ENCODE data around the gene BLOC1S3.

BLOC1S3 gene

DNA sequence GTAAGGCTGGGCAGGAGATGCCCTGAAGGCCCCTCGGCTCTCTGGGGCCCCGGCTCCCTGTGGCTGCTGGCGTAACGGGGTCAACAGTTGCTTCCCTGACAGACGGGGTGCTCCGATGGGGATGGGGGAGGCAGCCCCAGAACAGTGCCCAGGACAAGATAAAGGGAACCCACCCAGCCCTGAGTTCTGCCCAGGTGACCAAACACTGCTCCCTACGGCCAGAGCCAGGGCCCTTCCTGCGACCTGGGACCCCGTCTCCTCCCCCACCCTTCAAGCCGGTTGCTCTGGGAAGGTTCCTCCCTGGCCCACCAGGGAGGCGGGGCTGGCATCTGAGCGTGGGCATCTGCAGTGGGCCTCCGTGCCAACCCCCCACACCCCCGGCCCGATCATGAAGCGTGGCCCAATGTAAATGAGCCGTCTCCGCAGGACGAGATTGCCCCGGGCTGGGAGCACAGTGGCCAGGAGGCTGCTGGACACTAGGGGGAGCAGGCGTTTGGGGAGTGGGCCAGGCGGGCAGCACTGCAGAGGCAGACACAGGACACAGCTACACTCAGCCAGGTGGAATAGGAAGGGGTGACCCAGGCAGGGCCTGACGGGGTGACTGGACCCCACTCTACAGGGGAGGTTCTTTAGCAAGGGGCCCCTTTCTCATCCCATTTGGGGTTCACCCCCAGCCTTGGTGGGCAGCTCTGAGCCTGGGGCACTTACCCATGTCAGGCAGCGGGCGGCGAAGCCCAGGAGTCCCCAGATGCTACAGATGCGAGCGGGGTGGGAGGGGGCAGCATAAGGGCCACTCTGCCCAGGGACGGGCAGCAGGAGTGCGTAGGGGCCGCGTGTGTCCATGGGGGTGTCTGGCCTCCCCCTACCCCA, 16.6 kb upstream of the BLOC1S3 start:
- DNase-seq (ENCODE audit: low spot score) (no peak), FAIRE-seq (no peak)

DNA sequence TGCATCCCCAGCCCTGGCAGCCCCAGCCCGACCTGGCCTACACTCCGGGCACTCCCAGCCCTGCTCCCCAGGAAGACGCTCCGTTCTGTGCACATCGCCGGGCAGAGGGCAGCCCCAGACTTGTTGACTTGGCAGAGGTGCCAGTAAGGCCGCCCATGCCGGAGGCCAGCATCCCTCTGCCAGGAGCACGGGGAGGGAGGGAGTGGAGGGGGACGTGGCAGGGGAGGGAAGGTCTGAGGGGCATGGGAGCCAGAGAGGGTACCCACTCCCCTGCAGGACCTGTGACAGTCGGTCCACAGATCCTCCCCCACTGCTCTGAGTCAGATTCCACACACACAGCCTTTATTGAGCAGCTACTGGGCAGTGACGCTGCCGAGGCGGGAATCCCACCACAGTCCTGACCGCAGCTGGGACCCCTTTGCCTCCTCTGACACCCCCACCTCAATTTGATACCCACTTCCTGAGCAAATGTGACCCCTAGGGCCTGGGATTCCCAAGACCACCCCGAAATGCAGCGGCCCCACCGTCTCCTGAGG, 15.9 kb upstream of the BLOC1S3 start:
- FAIRE-seq = no peak

DNA sequence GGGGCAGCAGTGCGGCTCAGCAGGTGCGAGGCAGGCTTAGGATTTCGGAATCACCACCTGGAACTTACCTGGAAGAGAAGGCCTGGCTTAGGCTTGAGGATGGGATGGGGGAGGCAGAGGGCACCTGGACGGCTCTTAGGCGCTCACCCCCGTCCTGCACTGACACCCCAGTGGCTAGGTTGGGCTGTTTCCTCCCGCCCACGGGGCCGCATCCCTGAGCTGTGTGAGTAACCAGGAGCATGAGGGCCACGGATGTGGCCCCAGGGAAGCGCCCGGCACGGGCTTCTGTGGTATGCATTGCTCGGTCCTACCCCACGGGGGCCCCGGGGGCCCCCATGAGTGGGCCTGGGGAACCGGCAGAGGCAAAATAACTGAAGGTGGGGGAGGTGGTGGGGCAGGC, 15.4 kb upstream of the BLOC1S3 start:
- DNase-seq (ENCODE audit: low spot score) = no peak
- FAIRE-seq = no peak

More for the DNA sequence above, 15.9 kb upstream of the BLOC1S3 start:
- no peak for DNase-seq (ENCODE audit: low spot score)

DNA sequence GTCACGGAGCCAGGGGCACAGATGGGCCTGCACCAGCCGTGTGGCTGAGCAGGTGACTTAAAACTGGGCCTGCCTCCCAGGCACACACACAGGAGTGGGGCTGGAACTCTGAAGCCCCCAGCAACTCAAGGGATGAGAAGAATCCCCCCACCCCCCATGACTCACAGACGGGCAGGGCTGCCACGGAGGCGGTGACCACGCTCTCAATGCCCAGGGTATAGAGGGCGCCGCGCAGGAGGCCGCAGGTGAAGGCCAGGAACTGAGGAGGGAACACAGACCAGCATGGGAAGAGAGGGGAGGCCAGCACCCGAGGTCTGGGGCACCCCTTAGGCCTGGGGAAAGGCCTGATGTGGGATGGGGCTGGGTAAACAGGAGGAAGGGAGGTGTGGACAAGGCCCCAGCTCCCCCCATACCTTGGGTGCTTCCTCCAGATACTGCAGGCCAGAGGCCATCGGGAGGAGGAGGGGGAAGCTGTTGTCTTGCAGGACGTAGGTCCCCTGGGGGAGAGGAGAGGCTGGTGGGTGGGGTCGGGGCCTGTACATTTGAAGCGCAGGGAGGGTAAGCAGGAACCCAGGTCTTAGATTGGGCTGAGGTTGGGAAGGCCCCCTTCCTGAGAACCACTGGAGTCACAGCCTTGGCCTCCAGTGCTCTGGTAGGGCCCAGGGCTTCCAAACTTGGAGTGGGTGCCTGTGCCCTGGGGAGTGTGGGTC, 14.7 kb upstream of the BLOC1S3 start:
- FAIRE-seq (no peak), DNase-seq (ENCODE audit: low spot score) (no peak)

DNA sequence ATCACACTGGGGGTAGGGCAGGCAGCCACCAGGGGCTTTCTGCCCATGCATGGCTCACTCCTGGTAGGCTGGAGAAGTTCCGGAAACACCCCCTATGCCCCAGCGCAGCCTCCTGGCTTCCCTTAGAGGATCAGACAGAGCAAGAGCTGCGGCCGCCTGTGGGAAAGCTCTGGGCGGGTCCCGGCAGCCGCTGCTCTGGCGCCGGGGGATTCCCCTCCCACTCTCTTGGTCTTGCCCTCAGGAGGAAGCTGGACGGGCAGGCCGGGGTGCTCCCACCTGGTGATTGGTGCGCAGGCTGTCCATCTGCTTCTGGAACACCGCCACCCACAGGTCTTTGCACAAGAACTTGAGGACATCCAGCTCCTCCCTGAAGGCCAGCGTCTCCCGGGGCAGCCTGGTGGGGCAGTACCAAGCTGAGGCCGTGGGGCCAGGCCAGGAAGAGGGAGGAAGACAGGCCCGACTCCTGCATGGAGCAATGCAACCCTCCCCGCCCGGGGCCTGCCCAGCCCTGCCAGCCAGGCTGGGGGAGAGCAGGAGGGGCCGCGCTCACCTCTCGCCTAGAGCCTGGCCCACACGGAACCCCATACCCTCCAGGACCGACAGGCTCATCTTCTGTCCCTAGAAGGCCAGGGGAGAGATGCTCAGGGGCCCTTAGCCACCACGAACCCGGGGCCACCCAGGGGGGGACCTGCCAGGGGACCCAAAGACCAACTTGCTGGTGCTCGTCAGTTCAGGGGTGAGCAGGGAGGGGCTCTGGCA, 13.8 kb upstream of the BLOC1S3 start:
- FAIRE-seq = no peak
- peak; percentile 48 for DNase-seq (ENCODE audit: low spot score)

DNA sequence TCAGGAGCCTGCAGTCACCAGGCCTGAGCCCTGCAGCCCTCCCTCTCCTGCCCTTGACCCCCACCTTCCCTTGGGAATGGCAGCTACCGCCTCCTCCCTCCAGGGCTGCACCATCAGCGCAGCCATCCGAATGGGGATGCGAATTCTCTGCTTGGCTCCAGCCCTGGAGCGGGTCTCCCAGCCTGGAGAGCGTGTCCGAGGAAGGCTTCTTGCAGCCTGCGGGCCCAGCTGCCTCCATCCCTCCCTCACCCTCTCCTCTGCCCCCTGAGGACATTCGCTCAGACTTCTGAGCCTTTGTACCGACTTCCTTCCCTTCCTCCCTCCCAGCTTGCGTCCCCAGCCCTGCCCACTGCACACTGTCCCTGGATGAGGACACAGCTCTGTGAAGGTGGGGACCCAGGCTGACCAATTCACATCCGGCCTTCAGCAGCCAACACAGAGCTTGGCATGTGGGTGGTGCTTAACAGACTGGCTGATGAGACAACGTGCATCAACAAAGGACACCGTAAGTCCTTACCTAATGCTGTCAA, 11.8 kb upstream of the BLOC1S3 start:
- no peak for DNase-seq (ENCODE audit: low spot score)
- no peak for FAIRE-seq

DNA sequence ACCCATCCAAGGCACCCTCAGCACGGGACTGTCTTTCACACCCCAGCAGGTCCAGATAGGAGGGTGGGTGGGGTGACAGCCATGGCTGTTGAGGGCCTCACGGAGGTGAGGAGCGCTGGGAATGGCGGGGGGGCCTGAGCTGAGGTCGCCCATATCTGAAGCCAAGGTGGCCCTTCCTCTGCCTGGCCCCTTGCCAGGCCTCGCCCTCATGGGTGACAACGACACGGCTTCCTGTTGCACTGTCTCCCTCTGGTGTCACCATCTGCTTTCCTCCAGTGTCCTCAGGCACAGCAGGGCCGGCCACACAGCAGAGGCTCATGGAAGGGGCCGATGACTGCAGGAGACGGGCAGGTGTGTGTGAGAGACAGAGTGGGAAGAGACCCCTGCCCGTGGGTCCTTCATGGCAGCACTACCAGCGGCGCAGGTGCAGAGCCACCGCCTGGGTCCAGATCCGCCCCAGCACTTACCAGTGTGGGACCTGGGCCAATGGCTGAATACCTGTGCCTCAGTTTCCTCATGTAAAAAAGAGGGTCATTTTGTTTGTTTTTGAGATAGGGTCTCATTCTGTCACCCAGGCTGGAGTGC, 9.7 kb upstream of the BLOC1S3 start:
- FAIRE-seq (no peak), DNase-seq (ENCODE audit: low spot score) (no peak)

DNA sequence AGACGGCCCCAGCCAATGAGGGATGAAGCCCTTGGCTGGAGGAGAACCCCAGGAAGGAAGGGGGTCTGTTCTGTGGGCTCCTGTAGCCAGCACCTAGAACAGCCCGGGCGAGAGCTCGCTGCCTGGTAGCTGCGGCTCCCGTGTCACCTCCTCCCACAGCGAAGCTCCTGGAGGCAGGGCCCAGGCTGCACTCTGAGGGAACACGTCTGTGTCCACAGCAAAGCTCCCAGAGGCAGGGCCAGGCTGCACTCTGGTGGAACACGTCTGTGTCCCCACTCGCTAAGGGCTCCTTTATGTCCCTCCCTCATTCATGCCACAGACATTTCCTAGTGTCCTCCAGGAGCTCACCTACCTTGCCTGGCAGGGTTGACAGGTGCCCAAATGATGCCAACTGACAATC, 9.0 kb upstream of the BLOC1S3 start:
- DNase-seq (ENCODE audit: low spot score) (no peak), FAIRE-seq (no peak)

DNA sequence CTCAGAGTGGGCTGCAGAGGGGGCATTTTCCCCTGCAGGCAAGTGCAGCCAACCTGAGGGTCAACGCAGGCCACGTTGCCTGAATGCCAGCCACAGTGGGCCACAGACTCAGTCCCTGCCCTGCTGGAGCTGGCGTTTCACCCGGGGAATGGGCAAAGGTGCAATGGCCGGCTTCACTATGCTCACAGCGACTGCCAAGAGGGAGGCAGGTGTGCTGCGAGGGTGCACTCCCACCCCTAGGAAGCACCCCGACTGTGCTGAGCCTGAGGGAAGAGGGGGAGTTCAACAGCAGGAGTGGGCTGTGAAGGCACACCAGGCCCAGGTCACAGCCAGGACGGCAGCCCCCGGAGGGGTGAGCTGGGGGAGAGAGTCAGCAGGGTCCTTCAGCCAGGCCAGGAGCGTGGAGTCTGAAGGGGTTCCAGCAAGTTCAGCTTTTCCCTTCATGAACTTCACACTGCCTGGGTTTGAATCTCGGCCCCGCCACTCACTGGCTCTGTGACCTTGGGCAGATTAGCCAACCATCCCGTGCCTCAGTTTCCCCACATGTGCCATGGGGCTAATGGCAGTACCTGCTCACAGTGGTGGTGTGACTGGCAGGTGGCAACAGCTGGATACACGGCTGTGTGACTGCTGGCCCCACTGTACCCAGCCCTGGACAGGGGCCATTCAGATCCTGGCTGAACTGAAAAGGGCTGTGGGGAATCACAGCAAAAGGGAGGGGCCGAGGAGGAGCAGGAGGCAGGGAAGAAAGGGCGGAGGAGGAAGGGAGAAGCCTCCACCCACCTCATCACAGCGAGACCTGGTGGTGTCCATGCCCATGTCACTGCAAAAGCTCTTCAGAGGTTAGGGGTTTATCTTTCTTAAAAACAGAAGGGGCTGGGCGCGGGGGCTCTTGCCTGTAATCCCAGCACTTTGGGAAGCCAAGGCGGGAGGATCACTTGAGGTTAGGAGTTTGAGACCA, 8.2 kb upstream of the BLOC1S3 start:
- FAIRE-seq = no peak
- no peak for DNase-seq (ENCODE audit: low spot score)

DNA sequence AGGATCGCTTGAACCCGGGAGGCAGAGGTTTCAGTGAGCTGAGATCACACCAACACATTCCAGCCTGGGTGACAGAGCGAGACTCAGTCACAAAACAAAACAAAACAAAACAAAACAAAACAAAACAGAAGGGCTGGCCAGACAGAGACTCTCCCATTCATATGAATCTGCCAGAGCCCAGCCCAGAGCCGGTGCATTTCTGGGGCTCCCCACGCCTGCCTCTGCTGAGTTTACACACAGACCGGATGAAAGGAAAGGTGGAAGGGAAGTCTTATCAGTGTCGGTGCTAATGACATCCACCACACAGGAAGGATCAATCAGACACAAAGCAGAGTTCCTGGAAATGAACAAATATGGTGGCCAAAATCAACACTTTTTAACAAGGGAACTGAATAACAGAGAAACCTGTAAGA, 7.4 kb upstream of the BLOC1S3 start:
- FAIRE-seq (no peak), DNase-seq (ENCODE audit: low spot score) (no peak)

DNA sequence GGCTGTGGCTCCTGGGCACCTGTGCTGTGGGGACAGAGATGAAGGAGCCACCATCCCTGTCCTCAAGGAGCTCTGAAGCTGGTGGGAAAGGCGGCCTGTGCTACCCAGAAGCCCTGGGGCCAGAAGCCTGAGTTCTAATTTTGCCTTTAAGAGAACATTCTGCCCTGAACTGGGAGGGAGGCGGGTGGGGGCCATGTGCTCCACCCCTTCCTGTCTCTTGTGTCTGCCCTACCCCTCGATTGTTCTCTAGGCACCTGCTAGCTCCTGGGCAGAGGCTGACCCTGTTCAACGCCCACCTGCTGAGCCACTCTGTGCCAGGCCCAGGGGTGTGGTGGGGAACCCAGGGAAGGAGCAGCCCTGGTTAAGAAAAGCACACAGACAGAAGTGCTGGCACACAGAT, 6.4 kb upstream of the BLOC1S3 start:
- no peak for DNase-seq (ENCODE audit: low spot score)
- FAIRE-seq = no peak

DNA sequence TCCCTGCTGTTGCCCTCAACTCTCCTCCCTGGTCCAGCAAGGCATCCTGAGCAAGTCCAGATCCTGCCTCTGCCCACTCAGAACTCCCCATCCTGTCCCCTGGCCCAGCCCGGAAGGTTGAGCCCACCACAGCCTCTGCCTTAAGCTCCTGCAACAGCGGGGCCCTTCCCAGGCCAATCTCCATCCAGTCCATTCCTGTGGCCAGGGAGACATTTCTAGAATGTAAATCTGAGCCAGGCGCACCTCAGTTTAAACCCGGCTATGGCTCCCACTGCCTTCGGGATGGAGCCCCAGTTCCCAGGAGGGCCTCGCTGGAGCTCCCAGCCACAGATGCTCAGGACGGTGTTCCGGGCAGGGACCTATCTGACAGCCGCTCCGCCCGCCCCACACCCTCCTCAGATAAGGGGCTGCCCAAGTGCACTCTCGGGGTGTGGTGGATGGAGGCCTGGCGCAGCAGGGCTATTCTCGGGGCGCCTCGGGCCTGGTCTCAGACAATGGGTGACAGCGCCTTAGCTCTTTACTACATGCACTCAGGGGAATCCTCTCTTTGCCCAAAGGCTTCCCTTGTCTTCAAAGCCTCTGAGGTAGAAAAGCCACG, 5.9 kb upstream of the BLOC1S3 start:
- no peak for FAIRE-seq
- DNase-seq (ENCODE audit: low spot score) = no peak

DNA sequence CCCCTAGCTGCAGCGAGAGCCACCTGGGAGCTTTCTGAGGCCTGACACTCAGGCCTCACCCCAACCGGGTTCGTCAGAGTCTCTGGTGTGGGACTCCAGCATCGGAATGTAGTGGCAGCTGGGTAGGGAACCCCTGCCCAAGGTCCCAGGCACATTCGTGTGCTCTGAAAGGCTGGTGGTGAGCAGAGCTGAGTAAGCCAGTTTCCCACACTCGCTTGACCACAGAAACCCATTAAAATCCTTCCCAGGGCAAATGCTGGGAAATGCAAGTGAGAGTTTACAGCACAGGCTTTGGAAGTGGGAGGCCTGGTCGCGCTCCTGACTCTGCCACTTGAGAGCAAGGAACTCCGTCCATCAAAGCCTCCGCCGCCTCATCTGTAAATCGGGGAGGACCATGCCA, 4.8 kb upstream of the BLOC1S3 start:
- peak; percentile 88 for FAIRE-seq

DNA sequence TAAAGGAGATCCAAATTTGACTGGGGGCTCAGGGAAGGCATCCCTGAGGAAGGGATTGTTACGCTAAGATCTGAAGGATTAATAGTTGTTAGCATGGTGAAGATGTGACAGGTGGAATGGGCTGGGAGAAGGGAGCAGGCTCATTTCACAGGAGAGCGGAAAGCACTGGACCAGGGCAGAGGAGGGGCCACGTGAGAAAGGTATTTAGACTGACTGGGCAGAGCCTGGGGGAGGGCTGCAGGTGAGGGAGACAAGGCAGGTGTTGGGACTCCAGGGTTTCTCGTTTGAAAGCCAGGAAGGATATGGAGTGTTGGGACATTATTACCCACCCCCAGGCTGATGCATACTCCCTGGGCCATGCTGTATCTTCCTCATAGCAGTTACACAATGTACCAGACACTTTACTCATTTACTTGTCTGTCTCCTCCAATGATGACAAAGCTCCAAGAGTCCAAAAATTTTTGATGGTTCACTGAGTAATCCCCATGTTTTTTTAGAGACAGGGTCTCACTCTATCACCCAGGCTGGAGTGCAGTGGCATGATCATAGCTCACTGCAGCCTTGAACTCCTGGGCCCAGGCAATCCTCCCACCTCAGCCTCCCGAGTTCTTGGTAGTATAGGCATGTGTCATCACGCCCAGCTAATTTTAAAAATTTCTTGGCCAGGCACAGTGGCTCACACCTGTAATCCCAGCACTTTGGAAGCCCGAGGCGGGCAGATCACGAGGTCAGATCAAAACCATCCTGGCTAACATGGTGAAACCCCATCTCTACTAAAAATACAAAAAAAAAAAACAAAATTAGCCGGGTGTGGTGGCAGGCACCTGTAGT, 2.9 kb upstream of the BLOC1S3 start:
- FAIRE-seq = no peak
- DNase-seq (ENCODE audit: low spot score) = no peak

More for the DNA sequence above, 4.8 kb upstream of the BLOC1S3 start:
- peak; percentile 84 for DNase-seq (ENCODE audit: low spot score)

DNA sequence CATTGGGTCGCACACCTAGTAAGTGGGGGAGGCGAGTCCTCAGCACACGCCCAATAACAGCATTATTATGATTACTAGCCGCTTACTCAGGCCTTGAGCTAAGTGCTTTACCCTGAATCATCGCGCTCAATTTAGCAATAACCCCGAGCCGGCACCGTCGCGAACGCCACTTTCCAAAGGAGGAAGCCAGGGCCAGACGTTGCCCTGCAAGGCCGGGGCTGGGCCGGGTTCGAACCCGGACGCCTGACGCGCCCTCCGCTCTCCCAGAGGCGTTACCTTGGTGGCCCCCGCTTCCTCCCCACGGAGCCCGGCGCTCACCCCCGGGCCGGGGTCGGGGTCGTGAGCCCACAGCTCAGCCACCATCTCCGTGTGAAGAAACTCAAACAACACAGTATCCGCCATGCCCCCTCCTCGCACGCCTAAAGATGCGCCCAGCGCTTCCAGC, 745 bp upstream of the BLOC1S3 start, which contains the start of gene TRAPPC6A:
Gene TRAPPC6A, minus strand, starts transcription at position 421 of the 445 bp plus-strand sequence. Its CDS starts 19 bp downstream, at position 402.
- peak; percentile 50 for DNase-seq (ENCODE audit: low spot score)
- no peak for FAIRE-seq

DNA sequence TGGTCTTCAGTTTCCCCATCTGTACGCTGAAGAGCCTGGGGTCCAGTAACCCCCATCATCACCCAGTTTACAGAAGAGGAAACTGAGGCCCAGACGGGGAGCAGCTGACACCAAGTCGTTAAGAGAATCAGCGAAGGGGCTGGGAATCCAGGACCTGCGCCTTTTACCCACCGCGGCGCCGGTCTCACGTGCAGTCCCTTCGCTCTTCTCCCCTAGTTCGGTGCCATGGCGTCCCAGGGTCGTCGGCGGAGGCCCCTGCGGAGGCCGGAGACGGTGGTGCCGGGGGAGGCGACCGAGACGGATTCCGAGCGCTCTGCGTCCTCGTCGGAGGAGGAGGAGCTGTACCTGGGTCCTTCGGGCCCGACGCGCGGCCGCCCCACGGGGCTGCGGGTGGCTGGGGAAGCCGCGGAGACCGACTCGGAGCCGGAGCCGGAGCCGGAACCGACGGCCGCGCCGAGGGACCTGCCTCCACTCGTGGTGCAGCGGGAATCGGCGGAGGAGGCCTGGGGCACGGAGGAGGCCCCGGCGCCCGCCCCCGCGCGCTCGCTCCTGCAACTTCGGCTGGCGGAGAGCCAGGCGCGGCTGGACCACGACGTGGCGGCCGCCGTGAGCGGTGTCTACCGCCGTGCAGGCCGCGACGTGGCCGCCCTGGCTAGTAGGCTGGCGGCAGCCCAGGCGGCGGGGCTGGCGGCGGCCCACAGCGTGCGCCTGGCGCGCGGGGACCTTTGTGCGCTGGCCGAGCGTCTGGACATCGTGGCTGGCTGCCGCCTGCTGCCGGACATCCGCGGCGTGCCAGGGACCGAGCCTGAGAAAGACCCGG, 698 bp downstream of the BLOC1S3 start:
- FAIRE-seq = no peak
- DNase-seq (ENCODE audit: low spot score) = no peak

DNA sequence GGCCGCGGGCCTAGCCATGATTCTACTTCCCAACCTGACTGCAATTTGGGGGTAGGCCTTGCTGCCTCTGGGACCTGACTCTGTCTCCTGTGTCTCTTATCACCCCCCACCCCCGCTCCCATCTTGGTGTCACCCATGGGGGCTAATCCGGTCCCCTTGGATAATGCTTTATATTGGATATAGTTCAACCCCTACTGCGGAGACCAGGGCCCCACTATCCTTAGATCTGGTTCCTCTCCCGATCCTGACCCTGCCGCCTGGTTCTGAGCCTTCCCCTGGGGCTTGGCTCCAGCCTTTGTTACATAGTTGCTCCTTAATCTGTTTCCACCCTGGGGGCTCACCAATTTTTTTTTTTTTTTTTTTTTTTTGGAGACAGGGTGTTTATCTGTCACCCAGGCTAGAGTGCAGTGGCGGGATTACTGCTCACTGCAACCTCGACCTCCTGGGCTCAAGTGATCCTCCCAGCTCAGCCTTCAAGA, 1.3 kb downstream of the BLOC1S3 start:
- DNase-seq (ENCODE audit: low spot score) (no peak), FAIRE-seq (no peak)
